BE2C (cell line): ENCODE measurements around the gene ZNF444.
A peak's percentile ranks its signal among the peaks of the same experiment; 100 is the strongest.

Source experiments
- DNase-seq: peaks from one replicate; pipeline ENCODE4 v3.0.0-alpha.2; 2020
- H3K27me3 ChIP-seq: fragments of 250-450 bp; sonication (Bioruptor Pico); 2 replicates; pipeline ENCODE4 v1.5.1; 2020; ENCODE audit warnings: mild to moderate bottlenecking
- H3K36me3 ChIP-seq: fragments of 250-450 bp; sonication (Bioruptor Pico); 2 replicates; pipeline ENCODE4 v1.5.1; 2020; ENCODE audit warnings: mild to moderate bottlenecking
- H3K4me1 ChIP-seq: fragments of 250-450 bp; sonication (Bioruptor Pico); 2 replicates; pipeline ENCODE4 v1.5.1; 2020
- H3K4me3 ChIP-seq: 2 replicates; pipeline ENCODE4 v1.5.1; 2011; ENCODE audit warnings: low read depth, low read length
- H3K9me3 ChIP-seq: fragments of 250-450 bp; sonication (Bioruptor Pico); 2 replicates; pipeline ENCODE4 v1.5.1; 2020
- TF ChIP-seq, protein P1 (sequence below): IDR thresholded peaks from 2 replicates; pipeline ENCODE4 v1.5.1; 2012; ENCODE audit warnings: mild to moderate bottlenecking, low read depth, low read length

ZNF444 gene

DNA sequence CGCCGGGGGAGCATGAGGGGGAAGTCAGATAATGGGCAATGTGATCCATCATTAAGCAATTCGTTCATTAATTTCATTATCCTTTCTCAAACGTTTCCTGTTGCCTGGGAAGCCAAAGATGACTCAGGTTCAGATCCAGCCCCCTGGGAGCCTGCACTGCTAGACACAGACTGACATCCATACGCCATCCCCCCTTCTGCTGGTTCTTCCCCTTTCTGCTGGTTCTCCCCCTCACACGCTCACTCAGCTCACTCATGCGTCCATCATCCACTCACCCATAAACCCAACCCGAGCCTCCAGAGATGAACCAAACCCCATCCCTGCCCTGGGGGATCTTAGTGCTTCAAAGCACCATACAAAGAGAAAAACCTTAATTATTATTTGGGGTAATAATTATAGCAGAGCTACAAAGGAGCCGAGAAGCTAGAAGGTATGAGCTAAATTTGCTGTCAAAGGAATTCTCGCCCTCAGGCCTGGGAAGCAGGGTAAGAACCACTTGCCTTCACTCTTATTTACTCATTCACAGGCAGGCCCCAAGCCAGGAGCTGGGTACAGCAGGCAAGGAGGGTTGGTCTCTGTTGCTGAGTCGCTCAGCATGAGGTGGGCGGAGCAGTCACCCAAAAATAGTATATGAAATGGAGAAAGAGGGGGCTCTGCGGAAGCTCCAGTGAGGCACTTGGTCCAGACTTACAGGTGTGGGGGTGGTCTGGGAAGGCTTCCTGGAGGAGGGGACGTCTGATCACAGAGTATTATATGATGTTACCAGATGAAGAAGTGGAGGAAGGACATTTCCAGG lies 7.0 kb upstream of the ZNF444 start:
- Histone ChIP-seq H3K9me3 (no peaks in the 10 kb centered on the region), H3K4me1 (peaks cover 15% of the 10 kb centered on the region), H3K27me3 (no peaks in the 10 kb centered on the region), H3K4me3 (peak overlapping the region; percentile 2; the same call in 1 of the 2 replicates), H3K36me3 (no peaks in the 10 kb centered on the region)
- TF ChIP-seq, protein P1, sequence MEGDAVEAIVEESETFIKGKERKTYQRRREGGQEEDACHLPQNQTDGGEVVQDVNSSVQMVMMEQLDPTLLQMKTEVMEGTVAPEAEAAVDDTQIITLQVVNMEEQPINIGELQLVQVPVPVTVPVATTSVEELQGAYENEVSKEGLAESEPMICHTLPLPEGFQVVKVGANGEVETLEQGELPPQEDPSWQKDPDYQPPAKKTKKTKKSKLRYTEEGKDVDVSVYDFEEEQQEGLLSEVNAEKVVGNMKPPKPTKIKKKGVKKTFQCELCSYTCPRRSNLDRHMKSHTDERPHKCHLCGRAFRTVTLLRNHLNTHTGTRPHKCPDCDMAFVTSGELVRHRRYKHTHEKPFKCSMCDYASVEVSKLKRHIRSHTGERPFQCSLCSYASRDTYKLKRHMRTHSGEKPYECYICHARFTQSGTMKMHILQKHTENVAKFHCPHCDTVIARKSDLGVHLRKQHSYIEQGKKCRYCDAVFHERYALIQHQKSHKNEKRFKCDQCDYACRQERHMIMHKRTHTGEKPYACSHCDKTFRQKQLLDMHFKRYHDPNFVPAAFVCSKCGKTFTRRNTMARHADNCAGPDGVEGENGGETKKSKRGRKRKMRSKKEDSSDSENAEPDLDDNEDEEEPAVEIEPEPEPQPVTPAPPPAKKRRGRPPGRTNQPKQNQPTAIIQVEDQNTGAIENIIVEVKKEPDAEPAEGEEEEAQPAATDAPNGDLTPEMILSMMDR = no peak
- peak; percentile 88 for DNase-seq

DNA sequence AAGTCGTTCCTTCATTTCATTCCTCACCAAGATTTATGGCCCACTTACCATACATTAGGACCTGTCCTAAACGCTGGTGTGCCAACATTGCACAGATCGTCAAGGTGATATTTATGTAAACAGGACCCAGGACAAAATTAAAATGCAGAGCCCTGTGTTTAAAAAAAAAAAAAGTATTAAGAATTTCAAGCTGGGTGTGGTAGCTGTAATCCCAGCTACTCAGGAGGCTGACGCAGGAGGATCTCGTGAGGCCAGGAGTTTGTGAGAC lies 6.5 kb upstream of the ZNF444 start:
- TF ChIP-seq, protein P1 = no peak
- no peak for DNase-seq
- Histone ChIP-seq H3K9me3 (no peaks in the 10 kb centered on the region), H3K36me3 (no peaks in the 10 kb centered on the region), H3K27me3 (no peaks in the 10 kb centered on the region), H3K4me3 (no peak overlapping the region), H3K4me1 (peaks cover 15% of the 10 kb centered on the region)

DNA sequence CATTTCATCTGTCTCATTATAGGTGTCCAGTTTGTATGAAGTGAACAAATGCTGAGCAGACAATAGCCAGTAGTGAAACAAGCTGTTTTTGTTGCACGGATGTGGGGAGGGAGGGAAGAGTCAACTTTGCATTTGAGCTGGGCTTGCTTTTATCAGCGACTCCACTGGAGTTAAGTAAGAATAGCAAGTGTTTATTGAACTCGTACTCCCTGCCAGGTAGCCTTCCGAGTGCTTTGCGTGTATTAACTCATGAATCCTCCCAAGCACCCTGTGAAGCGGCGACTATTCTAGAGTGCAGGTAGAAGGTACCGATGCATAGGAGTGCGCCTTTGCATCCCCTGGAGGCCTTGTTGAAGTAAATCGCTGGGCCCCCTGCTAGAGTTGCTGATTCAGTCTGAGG lies 4.7 kb upstream of the ZNF444 start:
- Histone ChIP-seq H3K9me3 (no peaks in the 10 kb centered on the region), H3K4me3 (no peak overlapping the region), H3K36me3 (no peaks in the 10 kb centered on the region), H3K27me3 (no peaks in the 10 kb centered on the region), H3K4me1 (peaks cover 19% of the 10 kb centered on the region)
- TF ChIP-seq, protein P1 = no peak
- no peak for DNase-seq

DNA sequence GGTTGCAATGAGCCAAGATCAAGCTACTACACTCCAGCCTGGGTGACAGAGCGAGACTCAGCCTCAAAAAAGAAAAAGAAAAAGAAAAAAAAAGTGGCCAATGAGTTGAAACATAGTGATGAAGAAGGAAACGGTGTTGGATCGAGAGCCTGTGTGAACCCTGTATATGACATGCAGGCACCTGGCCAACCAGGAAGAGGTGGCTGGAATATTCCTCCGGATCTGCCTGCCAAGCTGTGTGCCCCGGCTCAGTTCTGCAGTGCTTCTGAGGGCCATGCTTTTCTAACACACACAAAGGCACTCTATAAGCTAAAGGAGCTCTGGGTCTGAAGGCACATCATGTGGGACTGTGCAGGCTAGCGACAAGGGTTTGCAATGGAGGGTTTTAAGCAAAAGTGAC lies 3.7 kb upstream of the ZNF444 start:
- DNase-seq = no peak
- H3K27me3 ChIP-seq = no peaks in the 10 kb centered on the region
- no peaks in the 10 kb centered on the region for H3K9me3 ChIP-seq
- no peak overlapping the region for H3K4me3 ChIP-seq
- TF ChIP-seq, protein P1 = no peak
- H3K4me1 ChIP-seq = peaks cover 19% of the 10 kb centered on the region
- peaks cover under 1% of the 10 kb centered on the region; the same call in 1 of the 2 replicates for H3K36me3 ChIP-seq

DNA sequence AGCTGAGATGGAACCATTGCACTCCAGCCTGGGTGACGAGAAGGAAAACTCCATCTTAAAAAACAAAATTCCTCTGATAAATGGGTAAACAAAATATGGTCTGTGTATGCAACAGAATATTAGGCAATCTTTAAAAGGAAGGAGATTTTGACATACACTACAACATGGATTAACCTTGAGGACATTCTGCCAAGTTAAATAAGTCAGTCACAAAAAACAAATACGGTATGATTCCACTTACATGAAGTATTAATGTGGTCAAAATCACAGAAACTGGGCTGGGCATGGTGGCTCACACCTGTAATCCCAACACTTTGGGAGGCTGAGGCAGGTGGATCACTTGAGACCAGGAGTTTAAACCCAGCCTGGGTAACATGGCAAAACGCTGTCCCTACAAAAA lies 3.0 kb upstream of the ZNF444 start:
- peaks cover 5% of the 10 kb centered on the region; the same call in 1 of the 2 replicates for H3K36me3 ChIP-seq
- H3K27me3 ChIP-seq = no peaks in the 10 kb centered on the region
- no peaks in the 10 kb centered on the region for H3K9me3 ChIP-seq
- DNase-seq = no peak
- TF ChIP-seq, protein P1 = no peak
- H3K4me1 ChIP-seq = peaks cover 17% of the 10 kb centered on the region
- no peak overlapping the region for H3K4me3 ChIP-seq

DNA sequence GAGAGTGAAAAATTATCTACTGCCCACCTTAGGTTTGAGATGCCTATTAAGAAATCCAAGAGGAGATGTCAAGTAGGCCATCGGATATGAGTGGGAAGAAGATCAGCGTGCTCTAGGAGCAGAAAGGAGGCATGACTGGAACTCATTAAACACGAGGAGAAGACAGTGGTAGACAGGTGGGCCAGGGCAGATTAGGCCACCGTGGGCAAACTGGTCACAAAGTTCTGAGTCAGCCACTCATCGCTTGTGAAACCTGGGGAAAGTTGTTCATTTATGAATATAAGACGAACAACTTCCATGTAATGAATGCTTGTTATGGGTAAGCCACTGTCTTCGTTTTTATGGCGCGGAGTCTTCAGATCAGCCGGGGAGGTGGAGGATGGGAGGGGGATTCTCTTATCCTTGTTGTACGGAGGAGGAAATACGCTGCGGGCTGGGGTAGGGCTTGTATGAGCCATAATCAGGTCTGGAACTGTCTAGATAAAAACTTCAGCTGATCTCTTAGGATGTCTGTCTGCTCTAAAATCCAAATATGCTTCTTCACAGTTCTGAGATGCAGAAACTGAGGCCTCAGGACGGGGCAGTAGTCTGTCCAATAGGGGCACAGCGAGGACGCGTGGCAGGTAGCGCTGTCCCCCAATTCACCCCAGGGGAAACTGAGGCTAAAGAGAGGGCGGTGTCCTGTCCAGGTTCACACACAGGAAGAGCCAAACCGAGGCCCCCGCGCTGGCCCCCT lies 1.1 kb upstream of the ZNF444 start:
- Histone ChIP-seq H3K4me1 (peaks cover 8% of the 10 kb centered on the region), H3K27me3 (no peaks in the 10 kb centered on the region), H3K36me3 (peaks cover 5% of the 10 kb centered on the region; the same call in 1 of the 2 replicates), H3K4me3 (peak overlapping the region; percentile 65), H3K9me3 (no peaks in the 10 kb centered on the region)
- TF ChIP-seq, protein P1 = no peak
- no peak for DNase-seq
